HG02885 (cell line): ENCODE results near the gene SCGB1D4.

Experiments
- ATAC-seq: cut with Tn5 transposase; IDR thresholded peaks from one replicate; pipeline ENCODE4 v1.9.1; 2021; ENCODE audit warnings: mild to moderate bottlenecking; ENCODE audit not compliant: unreplicated experiment, poor library complexity

SCGB1D4 gene

DNA sequence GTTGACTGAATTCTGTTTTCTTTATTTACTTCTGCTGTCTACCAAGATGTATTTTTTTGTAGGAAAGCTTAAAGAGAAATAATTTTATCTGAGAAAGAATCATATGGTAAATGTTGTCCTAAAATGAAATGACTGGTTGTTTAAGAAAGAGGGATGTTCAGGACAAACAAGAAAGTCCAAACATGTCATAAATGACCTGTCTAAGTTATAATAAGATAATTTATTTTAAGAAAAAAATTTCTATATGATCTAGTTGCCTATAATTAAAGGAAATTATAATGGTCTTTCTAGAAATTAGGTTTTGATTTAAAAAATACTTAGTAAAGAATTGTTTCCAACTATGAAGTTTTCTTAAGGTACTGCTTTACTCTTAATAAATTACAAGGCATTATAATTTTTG is 18.4 kb downstream of the SCGB1D4 start:
- ATAC-seq, result no peak

DNA sequence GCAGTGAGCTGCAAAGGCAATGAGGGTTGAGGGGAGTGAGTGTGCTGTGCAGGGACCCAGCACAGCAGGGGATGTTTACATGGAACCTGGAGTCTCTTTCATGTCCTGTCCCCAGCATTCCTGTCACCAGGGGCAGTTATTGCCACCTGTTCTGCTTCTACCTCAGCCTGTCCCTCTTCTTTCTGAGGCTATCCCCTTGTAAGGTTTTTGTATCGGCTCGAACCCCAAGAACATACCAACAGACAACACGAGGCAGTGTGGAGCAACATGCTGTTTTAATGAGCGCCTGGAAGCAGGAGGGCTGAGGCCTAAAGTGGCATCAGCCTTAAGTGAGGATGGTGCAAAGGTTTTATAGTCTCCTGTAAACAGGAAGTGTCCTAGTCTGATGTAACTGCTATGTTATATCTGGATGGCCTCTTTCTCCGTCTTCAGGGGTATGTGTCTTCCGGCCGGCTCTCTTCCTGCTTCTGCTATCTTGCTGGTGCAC is 25.0 kb downstream of the SCGB1D4 start:
- ATAC-seq, result no peak

DNA sequence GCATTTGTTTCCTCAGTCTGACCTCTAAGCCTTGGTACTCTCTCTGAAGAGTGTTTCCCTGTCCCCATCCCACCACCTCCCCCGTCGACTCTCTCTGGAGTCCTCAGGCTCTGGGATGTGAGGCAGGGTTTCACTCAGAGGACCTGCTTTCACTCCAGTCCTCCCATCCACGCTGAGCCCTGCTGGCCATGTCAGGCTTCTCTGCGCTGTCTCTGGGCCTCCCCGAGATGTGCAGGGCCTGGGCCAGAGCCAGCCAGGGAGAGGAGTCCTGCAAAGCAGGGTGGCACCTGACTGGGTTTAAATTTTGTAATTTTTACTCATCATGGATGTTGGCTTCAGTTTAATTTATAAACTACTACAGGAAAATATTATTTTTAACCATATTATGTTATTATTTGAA is 25.6 kb downstream of the SCGB1D4 start:
- ATAC-seq, result no peak

DNA sequence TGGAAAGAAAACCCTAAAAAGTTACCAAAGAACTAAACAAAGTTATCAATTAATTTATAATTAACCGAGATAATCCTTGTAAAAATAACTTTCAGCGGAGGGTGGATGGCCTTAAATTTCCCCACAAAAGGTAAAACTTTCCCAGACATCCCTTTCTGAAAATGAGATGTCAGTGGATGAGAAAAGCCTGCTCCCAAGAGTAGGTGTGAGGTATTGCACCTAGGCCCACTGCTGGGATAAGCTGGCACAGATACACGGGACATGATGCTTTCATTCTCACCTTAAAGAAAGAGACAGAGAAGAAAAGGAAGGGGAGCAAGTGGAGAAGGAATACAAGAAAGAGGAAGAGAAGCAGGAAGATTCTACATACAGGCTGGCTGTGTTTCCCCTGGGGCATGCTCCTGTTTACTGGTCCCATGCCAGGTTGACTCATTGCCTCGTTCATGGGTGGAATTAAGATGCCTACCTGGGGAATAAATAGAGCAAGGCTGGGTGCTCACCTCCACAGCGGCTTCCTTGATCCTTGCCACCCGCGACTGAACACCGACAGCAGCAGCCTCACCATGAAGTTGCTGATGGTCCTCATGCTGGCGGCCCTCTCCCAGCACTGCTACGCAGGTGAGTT is 29.1 kb downstream of the SCGB1D4 start, which contains the start of gene SCGB2A2:
Gene SCGB2A2, plus strand, starts transcription at position 505 of the 625 bp plus-strand sequence. Its CDS starts 59 bp downstream, at position 564.
- ATAC-seq, result no peak

DNA sequence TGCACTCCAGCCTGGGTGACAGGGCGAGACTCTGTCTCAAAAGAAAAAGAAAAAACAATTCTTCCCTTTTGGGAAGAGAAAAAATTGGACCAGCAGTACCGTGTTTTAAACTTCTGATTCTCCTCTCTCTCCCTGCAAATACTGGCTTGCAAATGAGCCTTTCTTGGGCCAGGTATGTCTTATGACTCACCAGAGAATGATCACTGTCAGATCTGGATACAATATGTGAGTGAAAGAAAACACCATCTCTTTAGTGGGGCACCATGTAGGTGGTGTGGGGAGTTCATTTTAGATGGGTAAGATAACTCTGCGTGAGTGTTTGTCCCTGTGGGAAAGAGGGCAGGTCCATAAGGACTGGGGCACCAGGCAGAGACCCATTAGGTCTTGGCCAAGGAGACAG is 31.3 kb downstream of the SCGB1D4 start:
- no peak for ATAC-seq

DNA sequence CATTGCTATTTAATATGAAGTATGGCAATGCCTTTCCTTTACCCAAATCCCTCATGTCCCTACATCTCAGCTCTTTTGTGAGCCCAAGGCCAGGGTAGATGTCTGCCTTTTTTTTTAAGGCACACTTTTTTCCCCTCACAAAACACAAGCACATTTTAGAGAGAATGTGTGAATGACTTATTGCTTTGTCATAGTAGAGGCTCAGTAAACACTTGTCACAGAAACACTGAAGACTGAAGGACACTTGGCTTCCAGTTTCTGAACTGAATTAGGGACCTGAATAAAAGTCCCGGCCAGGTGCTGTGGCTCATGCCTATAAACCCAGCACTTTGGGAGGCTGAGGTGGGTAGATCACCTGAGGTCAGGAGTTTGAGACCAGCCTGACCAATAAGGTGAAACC is 31.8 kb downstream of the SCGB1D4 start:
- ATAC-seq, result no peak

DNA sequence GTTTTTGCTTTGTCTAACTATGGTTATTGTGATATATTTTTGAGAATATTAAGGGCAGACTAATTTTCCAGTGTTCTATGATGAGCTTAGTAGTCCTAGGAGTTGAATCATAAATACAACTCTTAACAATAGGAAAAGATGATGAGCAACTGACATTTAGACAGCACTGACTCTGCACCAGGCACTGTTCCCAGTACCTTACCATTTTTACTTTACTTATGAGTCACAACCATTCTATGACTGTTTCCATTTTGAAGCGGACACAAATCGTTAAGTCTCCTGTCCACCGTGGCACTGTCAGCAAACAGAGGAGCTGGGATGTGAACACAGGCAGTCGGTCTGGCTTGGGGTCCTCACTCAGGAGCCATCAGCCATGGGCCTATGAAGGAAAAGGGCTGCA is 32.3 kb downstream of the SCGB1D4 start:
- ATAC-seq, result no peak

DNA sequence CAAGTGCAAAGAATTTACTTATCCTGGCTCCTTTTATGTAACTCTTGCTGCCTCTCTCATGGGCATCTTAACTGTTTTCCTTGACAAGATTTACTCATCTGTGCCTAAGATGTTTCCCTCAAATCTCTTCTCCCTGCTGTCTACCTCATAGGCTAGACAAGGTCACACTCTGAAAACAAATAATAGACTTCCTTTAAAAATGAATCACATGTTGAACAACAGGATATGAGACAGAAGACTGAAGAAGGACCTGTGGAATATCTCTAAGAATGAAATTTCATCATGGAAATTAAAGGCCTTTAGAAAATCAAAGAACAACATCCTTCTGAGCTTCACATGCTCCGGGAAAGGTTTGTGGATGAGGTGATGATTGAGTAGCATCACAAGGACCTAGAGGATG is 34.9 kb downstream of the SCGB1D4 start:
- ATAC-seq, result no peak

DNA sequence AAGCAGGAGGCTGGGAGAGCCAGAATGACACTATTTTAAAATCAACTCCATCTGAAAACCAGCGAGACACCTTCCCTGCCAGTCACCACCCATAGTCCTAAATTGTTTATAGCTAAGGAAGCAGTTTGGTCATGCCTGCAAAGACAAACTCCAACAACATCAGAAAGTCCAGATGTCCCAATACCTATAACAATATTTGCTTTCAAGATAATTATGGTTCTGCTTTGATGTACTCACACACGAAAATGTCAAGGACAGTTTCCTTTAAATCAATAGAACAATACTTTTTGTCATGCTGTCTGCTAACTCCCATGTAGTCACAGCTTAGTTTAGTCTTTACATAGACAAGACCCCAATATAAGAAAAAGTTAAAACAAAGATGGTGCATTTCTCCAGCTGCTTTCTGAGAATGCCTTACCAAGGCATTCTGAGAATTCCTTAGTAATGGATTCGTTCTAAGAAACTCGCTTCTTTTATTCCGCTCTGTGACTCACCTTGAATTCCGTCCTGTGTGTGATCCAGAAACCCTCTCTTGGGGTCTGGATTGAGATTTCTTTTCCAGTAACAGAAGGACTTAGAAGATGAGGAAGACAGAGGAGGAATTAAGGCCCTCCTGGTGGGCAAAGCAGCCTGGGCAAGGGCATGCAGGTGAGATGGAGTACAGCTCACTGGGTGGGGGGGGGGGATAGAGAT is 38.5 kb downstream of the SCGB1D4 start:
- no peak for ATAC-seq

DNA sequence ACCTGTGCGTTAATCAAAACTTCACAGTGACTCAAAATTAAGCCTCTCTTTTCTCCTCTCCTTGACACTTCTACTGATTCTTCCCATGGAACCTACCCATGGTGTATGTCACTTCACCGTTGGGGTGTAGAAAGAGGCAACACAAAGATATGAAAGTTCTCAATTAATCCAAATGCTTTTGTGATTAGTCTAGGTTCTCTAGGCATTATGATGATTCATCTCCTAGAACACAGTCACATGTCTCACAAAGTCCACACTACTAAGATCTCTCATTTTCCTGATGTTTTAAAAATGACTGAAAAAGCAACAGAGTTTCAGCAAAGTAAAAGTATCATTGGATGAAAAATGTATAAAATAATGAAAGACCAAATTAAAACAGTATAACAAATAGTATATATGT is 42.6 kb downstream of the SCGB1D4 start:
- no peak for ATAC-seq

DNA sequence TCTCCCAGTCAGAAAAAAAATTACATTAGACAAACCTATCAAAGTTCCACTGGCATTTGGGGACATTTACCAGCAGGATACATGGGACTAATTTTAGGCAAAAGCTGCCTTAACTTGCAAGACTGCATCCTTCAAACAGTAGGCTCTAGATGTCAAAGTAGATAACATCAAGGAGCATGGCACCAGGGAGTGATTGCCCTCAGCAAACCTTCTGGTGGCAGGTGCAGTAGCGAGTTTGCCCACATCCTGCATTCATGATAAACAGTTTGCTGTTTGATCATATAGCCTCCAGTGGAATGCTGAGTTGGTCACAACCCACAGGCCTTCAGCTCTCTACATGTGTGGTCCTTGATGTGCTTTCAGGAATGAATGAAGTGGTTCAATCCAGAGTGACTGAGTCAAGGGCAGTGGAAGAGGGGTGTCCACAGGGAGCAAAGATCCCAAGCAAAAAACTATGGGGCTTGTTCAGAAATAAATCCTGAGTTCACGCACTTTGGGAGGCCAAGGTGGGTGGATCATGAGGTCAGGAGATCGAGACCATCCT is 44.8 kb downstream of the SCGB1D4 start:
- no peak for ATAC-seq

DNA sequence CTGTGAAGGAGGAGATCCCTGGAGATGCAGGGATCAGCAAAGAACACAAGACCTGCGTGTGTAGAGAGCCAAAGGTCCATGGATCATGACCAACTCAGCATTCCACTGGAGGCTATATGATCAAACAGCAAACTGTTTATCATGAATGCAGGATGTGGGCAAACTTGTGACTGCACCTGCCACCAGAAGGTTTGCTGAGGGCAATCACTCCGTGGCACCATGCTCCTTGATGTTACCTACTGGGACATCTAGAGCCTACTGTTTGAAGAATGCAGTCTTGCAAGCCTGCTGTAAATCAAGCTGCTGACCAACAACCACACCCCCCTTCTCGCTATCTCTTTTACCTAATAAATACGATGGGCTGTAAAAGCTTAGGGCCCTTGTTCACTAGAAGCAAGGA is 47.2 kb downstream of the SCGB1D4 start:
- no peak for ATAC-seq
